Glomerular visceral epithelial cell (primary cell): ENCODE results near the gene ZNF80.

Experiments used
- DNase-seq: peaks from one replicate; pipeline ENCODE4 v3.0.0-alpha.2; 2016; ENCODE audit errors: extremely low spot score

The ZNF80 gene

GRCh38 chr3:114219741-114220140 is 17.6 kb downstream of the ZNF80 start:
- no peak for DNase-seq

GRCh38 chr3:114218578-114219185 is 18.7 kb downstream of the ZNF80 start:
- DNase-seq, result no peak

GRCh38 chr3:114218006-114218405 is 19.4 kb downstream of the ZNF80 start:
- DNase-seq, result no peak

GRCh38 chr3:114217266-114217665 is 20.1 kb downstream of the ZNF80 start:
- no peak for DNase-seq

- no peak for DNase-seq
Observed at GRCh38 chr3:114216186-114216970, 21.0 kb downstream of the ZNF80 start.

- DNase-seq, result no peak
Observed at GRCh38 chr3:114214542-114215341, 22.6 kb downstream of the ZNF80 start.

GRCh38 chr3:114213627-114214541 is 23.5 kb downstream of the ZNF80 start:
- peak; percentile 71 for DNase-seq

- no peak for DNase-seq
Observed at GRCh38 chr3:114213292-114213626, 24.1 kb downstream of the ZNF80 start.

- DNase-seq, result no peak
Observed at GRCh38 chr3:114212646-114213045, 24.7 kb downstream of the ZNF80 start.

- no peak for DNase-seq
Observed at GRCh38 chr3:114207768-114208167, 29.6 kb downstream of the ZNF80 start.

GRCh38 chr3:114206342-114206741 is 31.0 kb downstream of the ZNF80 start:
- DNase-seq, result no peak

- no peak for DNase-seq
Observed at GRCh38 chr3:114205541-114205940, 31.8 kb downstream of the ZNF80 start.

GRCh38 chr3:114194750-114195149 is 42.6 kb downstream of the ZNF80 start:
- no peak for DNase-seq

- no peak for DNase-seq
Observed at GRCh38 chr3:114192136-114192535, 45.2 kb downstream of the ZNF80 start.

- DNase-seq, result no peak
Observed at GRCh38 chr3:114186501-114186900, 50.9 kb downstream of the ZNF80 start.
